Activated naive CD8-positive, alpha-beta T cell treated with anti-CD3 and anti-CD28 coated beads, Interleukin-2, amount 50 U/mL, for 16 hours (primary cell): Measurements from ENCODE around the gene TRAPPC4.

Experiments
- DNase-seq: peaks from one replicate; pipeline ENCODE4 v3.0.0-alpha.2; 2020; ENCODE audit warnings: low read depth, low spot score

Gene TRAPPC4

DNA sequence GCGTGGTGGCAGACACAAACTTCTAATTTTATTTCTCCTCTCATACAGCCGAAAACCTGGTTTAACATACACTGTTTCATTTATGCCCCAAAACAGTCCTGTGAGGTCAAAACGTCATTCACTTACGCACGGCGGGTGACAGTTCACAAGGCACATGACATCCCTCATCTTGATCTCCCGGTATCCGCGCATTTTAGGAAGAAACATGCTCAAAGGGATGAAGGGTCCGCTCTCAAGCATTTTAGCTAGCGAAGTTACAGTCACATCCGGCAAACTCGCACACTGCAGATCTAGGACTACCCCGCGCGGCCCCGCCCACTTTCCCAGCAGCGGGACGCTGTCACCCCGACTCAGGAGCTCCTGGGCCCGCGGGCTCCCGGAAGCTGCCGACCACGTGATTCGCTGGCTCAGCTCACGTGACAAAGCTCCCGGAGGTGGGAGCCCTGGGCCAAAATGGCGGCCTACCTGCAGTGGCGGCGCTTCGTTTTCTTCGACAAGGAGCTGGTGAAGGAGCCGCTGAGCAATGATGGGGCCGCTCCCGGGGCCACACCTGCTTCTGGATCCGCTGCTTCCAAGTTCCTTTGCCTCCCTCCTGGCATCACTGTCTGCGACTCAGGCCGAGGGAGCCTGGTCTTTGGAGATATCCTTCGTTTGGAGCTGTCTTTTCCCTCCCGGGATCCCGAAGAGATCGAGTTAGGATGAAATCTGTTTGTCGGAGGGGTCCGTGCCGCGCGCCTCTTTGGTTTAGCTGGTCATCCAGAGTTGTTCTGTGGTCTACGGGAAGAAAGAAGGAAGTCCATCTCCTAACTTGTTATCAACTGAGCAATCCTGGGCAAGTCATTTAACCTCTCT lies 49.0 kb downstream of the TRAPPC4 start, which contains the start of gene VPS11:
TSS of gene VPS11 (plus strand) at position 448 of the 852 bp plus-strand sequence. CDS start at position 454, 6 bp downstream.
- DNase-seq = peak; percentile 96
